PC-3 (cell line): ENCODE measurements around the gene SPIRE2.

Experiments used
- CTCF ChIP-seq: fragments of 300-600 bp; sonication (generic); conservative IDR thresholded peaks from 2 replicates; pipeline ENCODE4 v1.5.1; 2017; ENCODE audit warnings: antibody characterized with exemption, low read depth, mild to moderate bottlenecking, low read length
- EZH2 ChIP-seq: fragments of 300-600 bp; sonication (generic); IDR thresholded peaks from one replicate; pipeline ENCODE4 v1.6.1; 2017; ENCODE audit warnings: antibody characterized with exemption, mild to moderate bottlenecking, low read length; ENCODE audit not compliant: unreplicated experiment

GRCh38 chr16:89863741-89864526 lies 35.7 kb downstream of the SPIRE2 start:
- TF ChIP-seq EZH2 (no peak), CTCF (no peak)
